ENCODE results near the gene KCNJ6.

Gene KCNJ6

DNA sequence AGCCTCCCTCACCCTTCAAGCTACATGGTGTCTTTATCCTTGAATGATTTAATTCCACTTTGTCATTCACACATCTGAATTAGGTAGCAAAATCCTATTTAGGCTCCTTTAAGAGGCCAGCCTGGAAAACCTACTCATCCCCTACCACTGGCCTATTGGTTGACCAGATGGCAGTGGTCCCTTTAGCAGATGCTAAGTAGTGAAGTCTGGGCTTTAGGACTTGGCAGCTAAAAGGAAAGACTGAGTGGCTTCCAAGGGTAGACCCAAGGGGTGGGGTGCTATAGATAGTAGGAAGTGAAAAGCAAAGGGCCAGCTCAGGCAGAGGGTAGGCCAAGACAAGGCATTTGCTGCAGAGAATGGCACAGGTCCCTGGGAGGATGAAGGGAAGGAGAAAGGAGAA is 46.6 kb downstream of the KCNJ6 start:
- DNase-seq (ENCODE audit: low read depth), result no peak
- H3K4me3 ChIP-seq (ENCODE audit: low read depth, low read length), result no peak overlapping the region
- TF ChIP-seq, protein P1, sequence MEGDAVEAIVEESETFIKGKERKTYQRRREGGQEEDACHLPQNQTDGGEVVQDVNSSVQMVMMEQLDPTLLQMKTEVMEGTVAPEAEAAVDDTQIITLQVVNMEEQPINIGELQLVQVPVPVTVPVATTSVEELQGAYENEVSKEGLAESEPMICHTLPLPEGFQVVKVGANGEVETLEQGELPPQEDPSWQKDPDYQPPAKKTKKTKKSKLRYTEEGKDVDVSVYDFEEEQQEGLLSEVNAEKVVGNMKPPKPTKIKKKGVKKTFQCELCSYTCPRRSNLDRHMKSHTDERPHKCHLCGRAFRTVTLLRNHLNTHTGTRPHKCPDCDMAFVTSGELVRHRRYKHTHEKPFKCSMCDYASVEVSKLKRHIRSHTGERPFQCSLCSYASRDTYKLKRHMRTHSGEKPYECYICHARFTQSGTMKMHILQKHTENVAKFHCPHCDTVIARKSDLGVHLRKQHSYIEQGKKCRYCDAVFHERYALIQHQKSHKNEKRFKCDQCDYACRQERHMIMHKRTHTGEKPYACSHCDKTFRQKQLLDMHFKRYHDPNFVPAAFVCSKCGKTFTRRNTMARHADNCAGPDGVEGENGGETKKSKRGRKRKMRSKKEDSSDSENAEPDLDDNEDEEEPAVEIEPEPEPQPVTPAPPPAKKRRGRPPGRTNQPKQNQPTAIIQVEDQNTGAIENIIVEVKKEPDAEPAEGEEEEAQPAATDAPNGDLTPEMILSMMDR (IDR thresholded peaks at IDR 0.05; ENCODE audit: low read depth, low read length, missing control alignments), result no peak

DNA sequence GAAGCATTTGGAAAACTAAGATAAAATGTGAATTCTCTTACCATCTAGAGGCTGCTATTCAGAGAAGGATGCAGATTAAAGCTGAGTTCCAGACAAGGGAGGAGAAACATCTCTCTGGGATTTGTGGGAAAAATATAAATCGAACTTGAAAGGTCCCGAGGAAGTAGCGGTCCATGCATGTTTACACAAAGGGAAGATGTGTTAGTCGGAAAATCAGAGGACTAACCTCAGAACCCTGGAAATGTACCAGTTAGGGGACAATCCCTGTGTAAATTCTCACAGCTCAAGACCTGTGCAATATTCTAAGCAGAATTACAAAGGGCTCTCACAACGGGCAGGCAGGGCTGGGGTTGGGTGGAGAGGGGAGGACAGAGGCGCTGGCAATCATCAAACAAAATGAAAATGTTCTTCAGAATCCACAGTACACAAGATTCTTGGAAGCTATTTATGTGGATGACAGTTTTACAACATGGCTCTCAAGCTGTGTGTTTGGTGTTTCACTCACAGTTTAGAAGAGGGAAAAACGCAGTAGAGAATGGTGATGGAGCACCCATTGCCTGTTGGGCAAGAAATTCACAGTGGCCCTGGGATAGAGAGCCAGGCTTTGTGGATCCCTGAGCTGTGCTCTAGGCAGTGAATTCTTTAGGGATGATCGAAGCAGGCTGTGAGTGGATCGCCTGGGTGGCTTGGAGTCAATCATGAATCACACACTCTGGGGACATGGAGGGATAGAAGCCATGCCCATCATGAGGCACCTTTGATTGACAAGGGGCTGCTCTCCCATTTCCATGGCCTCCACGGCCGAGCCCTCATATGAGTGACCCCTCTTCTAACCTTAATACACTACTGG is 47.6 kb downstream of the KCNJ6 start:
- H3K4me3 ChIP-seq (ENCODE audit: low read depth, low read length), result no peak overlapping the region
- no peak for DNase-seq (ENCODE audit: low read depth)
- TF ChIP-seq, protein P1 (IDR thresholded peaks at IDR 0.05; ENCODE audit: low read depth, low read length, missing control alignments), result no peak

DNA sequence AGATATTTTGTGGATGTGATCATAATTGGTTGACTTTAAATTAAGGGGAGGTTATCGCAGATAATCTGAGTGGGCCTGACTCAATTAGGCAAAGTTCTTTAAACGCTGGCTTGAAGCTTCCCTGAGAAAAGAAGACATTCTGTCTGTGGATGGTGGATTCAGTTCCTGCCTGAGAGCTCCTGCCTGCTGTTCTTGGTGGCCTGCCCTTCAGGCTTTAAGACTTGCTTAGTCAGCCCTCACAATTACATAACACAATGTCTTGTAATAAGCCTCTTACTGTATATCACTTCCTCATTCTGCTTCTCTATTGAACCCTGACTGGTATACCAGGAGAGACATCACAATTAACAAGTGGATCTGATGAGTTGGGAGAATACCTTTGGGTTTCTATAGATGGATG is 50.2 kb downstream of the KCNJ6 start:
- no peak for DNase-seq (ENCODE audit: low read depth)
- no peak overlapping the region for H3K4me3 ChIP-seq (ENCODE audit: low read depth, low read length)
- TF ChIP-seq, protein P1 (IDR thresholded peaks at IDR 0.05; ENCODE audit: low read depth, low read length, missing control alignments), result no peak

DNA sequence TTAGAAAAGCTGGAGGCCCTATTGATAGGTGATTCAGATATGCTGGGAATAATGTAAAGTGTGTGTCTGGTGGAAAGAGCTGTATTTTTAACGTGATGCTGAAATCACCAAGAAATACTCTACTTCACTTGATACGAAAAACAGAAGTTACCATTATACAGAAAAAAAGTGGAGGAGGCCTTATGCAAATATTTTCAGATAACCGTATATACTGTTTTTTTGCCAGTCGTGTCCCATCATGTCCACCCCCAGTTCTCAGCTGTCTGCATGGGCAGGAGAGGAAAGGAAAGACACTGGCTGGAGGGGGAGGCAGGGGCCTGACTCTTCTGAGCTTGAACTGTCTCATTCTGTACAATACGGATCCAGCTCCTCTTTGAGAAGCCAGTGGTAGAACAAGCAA is 51.1 kb downstream of the KCNJ6 start:
- TF ChIP-seq, protein P1 (IDR thresholded peaks at IDR 0.05; ENCODE audit: low read depth, low read length, missing control alignments), result no peak
- no peak for DNase-seq (ENCODE audit: low read depth)
- no peak overlapping the region for H3K4me3 ChIP-seq (ENCODE audit: low read depth, low read length)

DNA sequence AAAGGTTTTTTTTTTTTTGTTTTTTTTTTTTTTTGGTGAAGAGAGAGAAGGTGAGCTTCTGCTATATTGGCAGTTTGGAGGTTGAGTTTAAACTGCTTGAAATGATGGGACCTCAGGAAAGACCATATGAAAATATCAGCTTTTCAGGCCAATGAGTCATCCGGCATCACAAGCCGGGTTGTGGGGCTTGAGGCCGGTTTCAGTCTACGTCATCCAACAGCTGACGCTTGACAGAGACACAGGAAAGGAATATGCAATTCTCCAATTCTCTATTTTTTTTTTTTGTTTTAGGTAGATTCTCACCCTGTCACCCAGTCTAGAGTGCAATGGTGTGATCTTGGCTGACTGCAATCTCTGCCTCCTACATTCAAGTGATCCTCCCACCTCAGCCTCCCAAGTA is 52.4 kb downstream of the KCNJ6 start:
- H3K4me3 ChIP-seq (ENCODE audit: low read depth, low read length), result no peak overlapping the region
- no peak for DNase-seq (ENCODE audit: low read depth)
- TF ChIP-seq, protein P1 (IDR thresholded peaks at IDR 0.05; ENCODE audit: low read depth, low read length, missing control alignments), result no peak

DNA sequence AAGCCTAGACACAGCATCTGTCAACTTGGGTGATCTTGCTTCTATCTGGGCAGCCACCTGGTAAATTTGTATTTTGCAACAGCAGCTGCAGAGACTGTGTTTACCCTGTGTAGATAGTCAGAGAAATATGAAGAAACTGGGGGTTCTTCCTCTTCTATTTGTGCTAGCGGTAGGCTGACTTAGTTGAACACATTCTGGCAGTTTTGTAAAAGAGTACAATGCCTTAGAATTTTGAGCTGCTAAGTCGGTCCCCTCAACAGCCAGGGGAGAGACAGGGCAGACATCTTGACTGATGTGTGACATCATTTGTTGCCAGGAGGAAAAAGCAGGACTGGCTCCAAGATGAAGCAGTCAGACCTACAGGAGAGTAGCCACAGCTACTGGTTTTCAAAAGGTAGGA is 53.7 kb downstream of the KCNJ6 start:
- no peak overlapping the region for H3K4me3 ChIP-seq (ENCODE audit: low read depth, low read length)
- no peak for DNase-seq (ENCODE audit: low read depth)
- TF ChIP-seq, protein P1 (IDR thresholded peaks at IDR 0.05; ENCODE audit: low read depth, low read length, missing control alignments), result no peak

DNA sequence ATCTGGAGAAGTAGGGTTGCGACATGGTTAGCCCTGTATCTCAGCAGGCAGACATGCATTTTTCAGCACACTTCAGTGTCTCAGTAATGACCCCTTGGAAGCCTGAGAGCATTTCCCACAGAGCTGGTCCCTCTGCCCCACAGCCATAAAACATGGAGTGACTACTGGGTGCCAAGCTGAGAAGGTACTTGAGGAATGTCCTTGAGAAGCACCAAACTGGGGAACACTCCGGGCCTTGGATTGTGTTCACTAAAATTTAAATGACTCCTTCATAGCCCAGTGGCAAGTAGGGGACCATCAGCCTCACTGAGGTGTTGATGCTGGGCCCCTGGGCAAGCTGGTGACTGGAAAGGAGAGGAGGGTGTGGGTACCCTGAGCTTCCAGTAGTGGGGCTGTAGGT is 54.7 kb downstream of the KCNJ6 start:
- H3K4me3 ChIP-seq (ENCODE audit: low read depth, low read length), result no peak overlapping the region
- DNase-seq (ENCODE audit: low read depth), result no peak
- TF ChIP-seq, protein P1 (IDR thresholded peaks at IDR 0.05; ENCODE audit: low read depth, low read length, missing control alignments), result no peak

All from GM12864 (cell line).